AG10803 (cell line): ENCODE results near the gene SLC7A1.

ENCODE experiments used
- DNase-seq: peaks from one replicate; pipeline ENCODE4 v3.0.0; 2010; ENCODE audit warnings: low read depth
- H3K4me3 ChIP-seq: 2 replicates; pipeline ENCODE4 v1.5.1; 2011; ENCODE audit warnings: mild to moderate bottlenecking, low read length, control low read depth
- TF ChIP-seq, protein P1 (sequence below): conservative IDR thresholded peaks from 2 replicates; pipeline ENCODE4 v1.5.1; 2011; ENCODE audit warnings: mild to moderate bottlenecking, low read length, control low read depth, inconsistent platforms

SLC7A1 gene

DNA sequence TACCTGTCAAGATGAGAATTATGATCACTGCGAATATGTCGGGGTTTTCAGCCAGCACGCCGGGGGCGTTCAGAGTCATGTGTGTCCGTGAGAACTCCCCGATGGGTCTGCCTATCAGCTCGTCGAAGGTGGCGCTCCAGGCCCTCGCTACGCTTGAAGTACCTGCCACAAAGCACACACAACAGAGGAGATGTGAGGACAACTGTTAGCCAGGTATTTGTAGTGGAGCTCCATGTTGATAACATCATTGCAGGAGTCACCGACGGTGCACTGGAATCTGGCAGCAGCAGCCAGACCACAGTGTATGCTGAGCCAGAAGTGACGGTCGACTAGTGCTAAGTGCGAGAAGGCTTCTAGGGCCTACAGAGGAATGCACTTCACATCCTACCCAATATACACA lies 62.7 kb downstream of the SLC7A1 start:
- no peak overlapping the region for H3K4me3 ChIP-seq
- TF ChIP-seq, protein P1, sequence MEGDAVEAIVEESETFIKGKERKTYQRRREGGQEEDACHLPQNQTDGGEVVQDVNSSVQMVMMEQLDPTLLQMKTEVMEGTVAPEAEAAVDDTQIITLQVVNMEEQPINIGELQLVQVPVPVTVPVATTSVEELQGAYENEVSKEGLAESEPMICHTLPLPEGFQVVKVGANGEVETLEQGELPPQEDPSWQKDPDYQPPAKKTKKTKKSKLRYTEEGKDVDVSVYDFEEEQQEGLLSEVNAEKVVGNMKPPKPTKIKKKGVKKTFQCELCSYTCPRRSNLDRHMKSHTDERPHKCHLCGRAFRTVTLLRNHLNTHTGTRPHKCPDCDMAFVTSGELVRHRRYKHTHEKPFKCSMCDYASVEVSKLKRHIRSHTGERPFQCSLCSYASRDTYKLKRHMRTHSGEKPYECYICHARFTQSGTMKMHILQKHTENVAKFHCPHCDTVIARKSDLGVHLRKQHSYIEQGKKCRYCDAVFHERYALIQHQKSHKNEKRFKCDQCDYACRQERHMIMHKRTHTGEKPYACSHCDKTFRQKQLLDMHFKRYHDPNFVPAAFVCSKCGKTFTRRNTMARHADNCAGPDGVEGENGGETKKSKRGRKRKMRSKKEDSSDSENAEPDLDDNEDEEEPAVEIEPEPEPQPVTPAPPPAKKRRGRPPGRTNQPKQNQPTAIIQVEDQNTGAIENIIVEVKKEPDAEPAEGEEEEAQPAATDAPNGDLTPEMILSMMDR, result no peak
- peak; percentile 61 for DNase-seq

DNA sequence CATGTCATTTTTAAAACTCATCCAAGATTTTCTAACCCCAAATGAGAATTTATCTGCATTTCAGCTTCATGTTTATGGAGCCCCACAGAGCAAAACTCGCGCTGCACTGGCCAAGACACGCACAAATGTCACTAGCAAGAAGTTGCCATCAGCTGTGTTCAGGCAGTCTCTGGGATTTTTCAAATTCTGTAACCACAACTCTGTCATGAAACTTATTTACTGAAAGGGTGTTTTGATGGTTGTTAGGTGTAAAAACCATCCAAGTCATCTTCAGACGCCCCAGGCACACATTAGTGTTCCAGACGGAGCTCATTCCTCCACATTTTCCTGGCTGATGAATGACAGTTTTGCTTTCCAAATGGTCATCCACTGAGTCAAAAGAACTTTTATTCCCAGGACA lies 63.4 kb downstream of the SLC7A1 start:
- DNase-seq, result peak; percentile 96
- H3K4me3 ChIP-seq, result no peak overlapping the region
- TF ChIP-seq, protein P1, result no peak

DNA sequence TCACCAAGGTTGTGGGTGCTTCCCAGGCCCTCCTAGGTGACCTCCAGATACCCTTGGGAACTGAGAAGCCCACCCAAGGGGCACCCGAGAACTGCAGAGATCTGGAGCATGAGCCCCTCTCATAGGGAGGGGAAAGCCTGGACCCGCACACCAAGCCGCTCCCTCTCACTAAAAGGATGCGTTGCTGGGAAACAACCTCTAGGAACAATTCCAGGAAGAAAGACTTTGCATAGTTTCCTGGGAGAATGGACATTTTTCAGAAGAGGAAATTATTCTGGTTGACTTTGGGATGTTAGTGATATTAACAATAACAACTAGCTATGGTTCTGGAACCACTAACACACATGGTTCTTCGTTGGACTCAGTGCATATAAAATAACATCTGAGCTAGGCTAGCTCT lies 64.6 kb downstream of the SLC7A1 start:
- H3K4me3 ChIP-seq, result no peak overlapping the region
- DNase-seq, result peak; percentile 49
- TF ChIP-seq, protein P1, result no peak

DNA sequence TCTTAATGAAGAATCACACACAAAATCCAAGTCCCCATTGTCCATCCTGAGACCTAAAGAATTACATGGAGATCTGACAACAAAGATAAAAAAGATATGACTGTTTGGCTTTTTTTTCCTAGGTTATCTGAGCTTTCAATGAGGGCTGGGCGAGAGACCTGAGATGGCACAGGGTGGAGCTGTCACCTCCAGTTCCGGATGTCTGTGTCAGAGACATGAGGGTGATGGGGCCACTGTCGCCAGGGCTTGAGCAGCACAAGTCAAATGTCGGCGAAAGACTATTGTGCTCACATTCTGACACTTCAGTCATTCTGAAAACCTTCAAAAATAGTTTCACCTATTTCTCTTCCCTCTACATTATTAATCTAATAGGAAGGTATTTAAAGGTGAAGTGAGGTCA lies 65.7 kb downstream of the SLC7A1 start:
- no peak overlapping the region for H3K4me3 ChIP-seq
- TF ChIP-seq, protein P1, result no peak
- DNase-seq, result no peak

DNA sequence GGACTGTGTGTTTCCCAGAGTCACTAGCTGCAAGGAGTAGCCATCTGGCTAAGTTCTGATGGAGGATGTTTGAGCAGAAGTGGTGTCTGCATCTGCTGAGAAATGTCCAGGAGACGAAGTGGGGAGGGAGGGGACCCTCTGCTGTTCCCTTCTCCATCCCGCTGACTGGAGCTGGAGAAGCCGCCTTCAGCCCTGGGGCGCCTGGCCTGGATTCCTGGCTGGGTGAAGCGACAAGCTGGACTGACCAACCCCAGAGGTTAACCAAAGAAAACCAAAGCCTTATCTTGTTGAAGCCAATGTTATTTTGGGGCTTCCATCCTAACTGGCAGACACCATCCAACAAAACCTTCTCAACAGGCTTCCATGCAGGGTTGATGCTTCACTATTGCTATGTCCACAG lies 67.6 kb downstream of the SLC7A1 start:
- no peak overlapping the region for H3K4me3 ChIP-seq
- TF ChIP-seq, protein P1, result no peak
- DNase-seq, result no peak

DNA sequence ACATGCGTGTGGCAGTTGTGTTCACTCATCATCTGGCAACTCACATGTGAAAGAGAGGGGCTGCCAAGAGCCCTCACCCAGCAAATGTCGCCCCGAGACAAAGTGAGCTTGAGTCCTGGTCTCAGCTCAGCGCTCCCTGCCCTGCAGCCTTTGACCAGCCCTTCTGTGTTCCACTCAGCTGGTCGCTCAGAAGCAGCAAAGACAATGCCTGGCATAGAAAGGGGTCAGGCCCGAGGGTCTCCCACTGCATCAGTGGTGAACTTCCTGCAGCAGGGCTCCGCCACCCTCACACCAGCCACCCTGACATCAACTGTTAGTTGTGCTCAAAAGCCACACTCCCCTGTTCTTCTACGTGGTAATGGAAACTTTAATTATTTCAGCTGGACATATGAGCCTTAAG lies 68.0 kb downstream of the SLC7A1 start:
- TF ChIP-seq, protein P1, result no peak
- DNase-seq, result no peak
- H3K4me3 ChIP-seq, result no peak overlapping the region

DNA sequence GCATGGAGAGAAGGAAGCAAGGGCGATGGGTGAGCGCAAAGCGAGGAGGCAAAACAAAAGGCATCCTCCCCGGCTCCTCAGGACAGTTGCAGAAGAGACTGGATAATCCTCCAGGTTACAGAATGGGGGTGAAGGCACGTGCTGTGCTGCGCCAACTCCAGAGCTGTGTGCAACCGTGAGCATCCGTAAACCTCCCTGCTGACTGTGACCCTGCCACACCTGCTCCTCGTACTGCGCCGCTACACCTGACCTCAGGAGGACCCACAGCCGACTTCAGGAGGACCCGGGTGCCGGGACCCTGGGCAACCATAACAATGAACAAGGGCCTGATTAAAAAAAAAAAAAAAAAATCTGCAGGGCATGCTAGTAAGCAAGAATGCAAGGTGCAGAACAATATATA lies 68.7 kb downstream of the SLC7A1 start:
- TF ChIP-seq, protein P1, result no peak
- no peak for DNase-seq
- no peak overlapping the region for H3K4me3 ChIP-seq
